ENCODE measurements around the gene C22orf39. TPM values are rescaled to one million over a fixed set of nuclear protein-coding genes. Genes with fewer than 3 reads are reported as not detected.

The C22orf39 gene
- polyA plus RNA-seq, 2 of the 4 experiments (the other 2 are of a cell fraction) = 19.4 to 19.5 TPM

DNA sequence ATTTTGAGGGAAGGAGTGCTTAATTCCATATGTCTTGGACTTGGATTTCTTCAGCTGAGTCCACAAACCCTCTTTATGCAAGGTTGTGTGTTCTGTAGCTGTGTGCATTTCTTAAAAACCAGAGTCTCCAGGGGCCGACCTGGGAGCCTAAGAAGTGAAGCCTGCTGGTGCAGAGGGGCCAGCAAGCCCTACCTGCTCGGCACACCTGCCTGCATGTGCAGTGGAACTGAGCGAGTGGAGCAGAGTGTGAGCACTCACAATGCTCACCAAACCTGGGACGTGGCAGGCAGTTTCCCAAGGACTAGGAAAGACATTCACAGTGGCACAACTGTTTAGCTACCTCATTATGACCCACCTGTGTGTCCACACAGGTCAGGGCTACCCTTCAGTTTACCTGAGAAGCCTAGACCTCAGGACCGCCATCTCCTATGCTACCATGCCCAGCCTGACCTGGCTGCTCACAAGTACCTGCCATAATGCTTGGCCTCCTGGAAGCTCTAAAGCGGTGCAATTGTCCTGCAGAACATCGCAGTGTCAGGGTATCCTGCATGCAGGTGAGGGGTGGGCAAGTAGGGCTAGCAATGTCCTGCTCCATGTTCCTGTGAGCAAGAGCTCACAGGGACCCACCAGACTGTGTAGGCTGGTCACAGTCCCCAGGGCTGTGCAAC is 3.8 kb downstream of the C22orf39 start:
- no peak for FAIRE-seq
- 73% methylated on average over 5 of the region's 7 CpGs for WGBS (ENCODE audit: missing lambda C conversion rate)
- POLR2A ChIA-PET = interaction anchor here (1.2 kb wide), 1 partner anchor 12 kb away, joined by 3 read pairs; no protein-coding TSS in a partner anchor
- no peak overlapping the region for H3K4me2 ChIP-seq
- CTCF ChIA-PET = interaction anchor here (0.5 to 0.8 kb wide), 2 partner anchors 10 to 20 kb away, joined by 3 to 4 read pairs; no protein-coding TSS in a partner anchor
- peaks cover 12% of the 10 kb centered on the region; the same call in 2 of the 3 replicates for H3K4me1 ChIP-seq
- H3K27ac ChIP-seq = no peak overlapping the region
- DNase-seq (ENCODE audit: low read depth in 1 of 2, low spot score in 1 of 2) = no peak
- TF ChIP-seq ZSCAN20 (CRISPR knock-in tag; IDR thresholded peaks at IDR 0.05) (no peak), MYC (IDR thresholded peaks at IDR 0.05; ENCODE audit: borderline replicate concordance, low read length) (no peak), NFE2L2 (conservative IDR thresholded peaks at IDR 0.05; ENCODE audit: low read length) (no peak), NPAS2 (CRISPR knock-in tag; IDR thresholded peaks at IDR 0.05; ENCODE audit: borderline replicate concordance) (no peak), CHD2 (IDR thresholded peaks at IDR 0.05; ENCODE audit: low read length, partially characterized antibody) (no peak), TFCP2L1 (CRISPR knock-in tag; IDR thresholded peaks at IDR 0.05) (no peak), USF2 (IDR thresholded peaks at IDR 0.05) (no peak), MAZ (IDR thresholded peaks at IDR 0.05; ENCODE audit: borderline replicate concordance, low read depth, low read length) (no peak), HMGXB4 (CRISPR knock-in tag; IDR thresholded peaks at IDR 0.05; ENCODE audit: borderline replicate concordance) (no peak), CBX8 (IDR thresholded peaks at IDR 0.05) (no peak), HDAC2 (IDR thresholded peaks at IDR 0.05) (no peak), RFX5 (IDR thresholded peaks at IDR 0.05) (no peak), BHLHE40 (IDR thresholded peaks at IDR 0.05; ENCODE audit: low read depth, low read length) (no peak), BCL3 (IDR thresholded peaks at IDR 0.05) (no peak), RARB (CRISPR knock-in tag; IDR thresholded peaks at IDR 0.05) (no peak)
- no peaks in the 10 kb centered on the region for H3K9me3 ChIP-seq
- no peak for ATAC-seq
- no peak overlapping the region for H3K4me3 ChIP-seq

DNA sequence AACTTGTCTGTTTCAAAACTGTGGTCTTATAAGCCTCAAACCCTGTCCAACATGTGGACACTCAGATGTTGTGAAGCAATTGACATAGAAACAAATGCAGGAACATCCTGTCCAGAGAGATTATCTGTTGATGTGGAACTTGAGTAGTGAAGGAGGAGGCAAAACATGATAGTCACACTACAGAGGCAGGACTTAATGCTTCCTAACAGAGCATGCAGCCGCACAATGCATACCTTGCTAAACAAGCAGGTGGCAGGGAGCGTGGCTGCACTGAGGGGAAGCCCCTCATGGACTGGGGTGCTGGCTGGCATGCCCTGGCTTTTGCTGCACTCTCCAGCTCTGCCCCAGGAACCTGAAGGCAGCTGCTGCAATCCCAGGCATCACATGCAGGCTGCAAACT is 5.3 kb downstream of the C22orf39 start:
- CTCF ChIA-PET = no interaction called here
- no peak for TF ChIP-seq SREBF2 (IDR thresholded peaks at IDR 0.05)
- Histone ChIP-seq H3K9me3 (no peaks in the 10 kb centered on the region), H3K4me3 (no peak overlapping the region), H3K4me1 (peaks cover 5% of the 10 kb centered on the region; the same call in 1 of the 3 replicates), H3K4me2 (no peak overlapping the region), H3K27ac (no peak overlapping the region)
- POLR2A ChIA-PET = no interaction called here
- ATAC-seq = no peak
- DNase-seq (ENCODE audit: low read depth in 1 of 2, low spot score in 1 of 2) = no peak
- WGBS (ENCODE audit: missing lambda C conversion rate) = 94% methylated on average over 2 of the region's 2 CpGs
- no peak for FAIRE-seq

DNA sequence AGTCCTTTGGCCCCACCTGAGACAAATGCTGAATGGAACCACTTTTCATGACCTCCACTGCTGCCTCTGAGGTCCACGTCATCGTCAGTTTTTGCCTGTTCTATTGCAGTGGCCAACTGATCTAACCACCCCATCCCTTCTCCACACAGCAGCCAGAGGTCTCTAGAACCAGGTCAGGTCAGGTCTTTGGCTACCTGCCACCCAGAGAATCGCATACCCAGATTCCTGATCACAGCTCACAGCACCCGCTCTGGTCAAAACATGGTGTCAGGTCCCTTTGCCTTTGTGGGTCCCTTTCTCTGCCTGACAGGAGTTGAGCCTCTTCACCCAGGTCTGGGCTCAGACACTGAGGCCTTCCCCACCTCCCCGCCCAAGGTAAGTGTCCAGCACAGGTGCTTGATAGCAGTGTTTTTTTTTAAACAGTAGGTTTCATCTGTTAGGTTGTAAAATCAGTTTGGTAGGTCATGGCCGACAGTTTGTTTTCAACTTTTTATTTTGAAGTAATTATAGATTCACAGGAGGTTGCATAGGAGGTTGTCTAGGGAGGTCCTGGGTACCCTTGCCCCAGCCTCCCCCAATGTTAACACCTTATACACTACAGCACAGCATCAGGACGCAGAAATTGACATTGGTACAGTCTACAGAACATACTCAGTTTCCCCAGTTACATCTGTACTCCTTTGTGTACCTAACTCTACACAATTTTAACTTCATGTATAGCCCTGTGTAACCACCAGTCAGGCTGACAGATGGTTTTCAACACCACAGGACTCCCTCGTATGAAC is 6.9 kb downstream of the C22orf39 start:
- Histone ChIP-seq H3K4me2 (no peak overlapping the region), H3K27ac (no peak overlapping the region), H3K4me1 (no peaks in the 10 kb centered on the region; the same call in 2 of the 3 replicates), H3K4me3 (no peak overlapping the region), H3K9me3 (no peaks in the 10 kb centered on the region)
- no peak for ATAC-seq
- FAIRE-seq = no peak
- ChIA-PET POLR2A (no interaction called here), CTCF (no interaction called here)
- DNase-seq (ENCODE audit: low read depth in 1 of 2, low spot score in 1 of 2) = no peak
- WGBS (ENCODE audit: missing lambda C conversion rate) = 95% methylated on average over 6 of the region's 8 CpGs
- TF ChIP-seq ZC3H11A (IDR thresholded peaks at IDR 0.05) = no peak
- no peak for TF ChIP-seq FOSL2 (IDR thresholded peaks at IDR 0.05)
- TF ChIP-seq FOSL2 (CRISPR knock-in tag; IDR thresholded peaks at IDR 0.05) = no peak
- TF ChIP-seq REST (IDR thresholded peaks at IDR 0.05) = no peak
- TF ChIP-seq NPAS2 (CRISPR knock-in tag; IDR thresholded peaks at IDR 0.05; ENCODE audit: borderline replicate concordance) = no peak
- no peak for TF ChIP-seq CBX8 (IDR thresholded peaks at IDR 0.05)
- no peak for TF ChIP-seq USF2 (IDR thresholded peaks at IDR 0.05)
- no peak for TF ChIP-seq JUNB (IDR thresholded peaks at IDR 0.05)
- TF ChIP-seq EHF (CRISPR knock-in tag; IDR thresholded peaks at IDR 0.05) = no peak
- TF ChIP-seq, protein P1, sequence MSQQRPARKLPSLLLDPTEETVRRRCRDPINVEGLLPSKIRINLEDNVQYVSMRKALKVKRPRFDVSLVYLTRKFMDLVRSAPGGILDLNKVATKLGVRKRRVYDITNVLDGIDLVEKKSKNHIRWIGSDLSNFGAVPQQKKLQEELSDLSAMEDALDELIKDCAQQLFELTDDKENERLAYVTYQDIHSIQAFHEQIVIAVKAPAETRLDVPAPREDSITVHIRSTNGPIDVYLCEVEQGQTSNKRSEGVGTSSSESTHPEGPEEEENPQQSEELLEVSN (IDR thresholded peaks at IDR 0.05; ENCODE audit: borderline replicate concordance, low read depth) = no peak
- no peak for TF ChIP-seq MYC (IDR thresholded peaks at IDR 0.05; ENCODE audit: borderline replicate concordance, low read length)
